T47D (cell line): ENCODE measurements around the gene AQP5.
A peak's percentile ranks its signal among the peaks of the same experiment; 100 is the strongest.

ENCODE experiments used
- DNase-seq, 2 experiments: peaks; one replicate each; pipeline versions ENCODE4 v3.0.0 to v3.0.0-alpha.2; 2011 to 2012; ENCODE audit warnings: low read depth in 1 of 2, low spot score in 1 of 2
- JUND ChIP-seq: IDR thresholded peaks from 2 replicates; pipeline ENCODE4 v1.6.1; 2012; ENCODE audit warnings: low read depth
- in situ Hi-C: cut with HindIII; loops from 2 replicates; pipeline ENCODE4 v1.10.0; 2016; ENCODE audit warnings: low sequenced_read_pairs, low pct_unique_long_range_greater_than_20kb

The AQP5 gene

DNA sequence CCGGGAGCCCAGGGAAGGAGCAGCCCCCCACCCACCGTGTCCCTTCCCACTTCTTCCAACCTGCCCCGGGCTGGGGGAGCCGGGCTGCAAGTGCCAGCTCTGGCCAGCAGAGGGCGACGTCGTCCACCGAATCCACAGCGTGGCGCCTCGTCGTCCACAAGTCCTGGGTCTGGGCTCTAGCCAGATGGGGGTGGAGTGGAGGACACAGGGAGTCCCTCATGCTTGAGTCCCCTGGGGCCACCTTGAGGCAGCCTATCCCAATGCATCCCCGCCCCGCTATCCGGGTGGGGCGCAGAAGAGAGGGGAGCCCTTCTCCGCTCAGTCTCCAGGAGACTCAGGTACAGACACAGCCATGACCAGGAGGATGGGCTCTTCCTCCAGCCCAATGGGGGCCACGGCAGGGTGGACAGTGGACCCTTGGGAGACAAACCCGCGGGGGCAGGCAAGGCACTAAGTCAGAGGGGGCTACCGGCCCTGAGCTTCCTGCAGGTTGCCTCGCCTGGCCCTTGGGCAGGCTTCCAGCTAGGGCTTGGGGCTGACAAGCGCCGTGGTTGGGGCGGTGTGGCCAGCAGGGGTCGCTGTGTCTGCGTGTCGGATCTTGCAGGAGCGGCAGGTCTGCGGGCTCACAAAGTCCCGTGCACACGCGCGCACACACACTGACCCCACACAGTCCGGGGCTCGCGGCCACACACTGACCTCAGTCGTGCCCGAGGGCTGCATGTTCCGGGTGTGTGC lies 5.5 kb downstream of the AQP5 start:
- TF ChIP-seq JUND, result no peak
- in situ Hi-C loops, result no loop called here
- DNase-seq, result peak; percentile 95 to 99

DNA sequence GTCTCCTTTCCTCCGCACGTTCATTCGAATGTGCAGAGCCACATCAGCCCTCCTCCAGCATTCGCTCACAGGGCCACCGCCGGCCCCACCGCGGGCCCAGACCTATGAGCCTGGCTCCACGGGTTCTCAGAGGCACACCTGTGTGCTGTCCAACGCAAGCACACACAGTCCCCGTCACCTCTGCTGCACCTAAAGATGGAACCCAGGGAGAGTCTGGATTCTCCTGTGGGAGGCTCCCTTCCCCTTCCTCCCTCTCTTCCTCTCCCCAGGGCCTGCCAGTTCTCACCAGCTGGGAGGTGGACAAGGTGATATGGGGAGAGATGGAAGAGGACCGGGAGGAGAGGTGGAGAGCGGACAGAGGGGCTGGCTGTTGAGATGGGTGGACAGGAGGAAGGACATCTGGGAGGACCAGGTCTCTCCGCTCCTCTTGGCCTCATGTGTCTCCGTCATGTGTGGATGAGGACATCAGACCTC lies 6.1 kb downstream of the AQP5 start:
- no peak for DNase-seq
- in situ Hi-C loops, result no loop called here
- TF ChIP-seq JUND, result no peak

DNA sequence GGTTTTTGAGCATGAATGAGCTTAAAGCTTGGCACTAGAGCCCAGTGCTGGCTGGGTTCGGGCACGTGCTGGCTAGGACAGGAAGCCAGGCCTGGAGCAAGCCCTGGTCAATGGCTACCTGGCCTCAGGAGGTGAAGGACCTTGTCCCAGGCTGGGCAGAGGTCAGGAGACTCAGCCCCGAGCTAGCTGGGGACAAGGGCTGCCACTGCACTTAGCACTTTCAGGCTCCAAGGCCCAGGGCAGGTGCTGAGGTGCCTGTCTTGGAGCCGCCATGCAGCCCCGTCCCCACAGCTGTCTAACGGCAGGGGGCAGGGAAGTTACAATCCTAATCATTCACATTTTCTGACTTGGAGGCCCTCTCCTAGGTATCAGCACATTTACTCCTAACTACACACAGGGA lies 6.8 kb downstream of the AQP5 start:
- in situ Hi-C loops, result no loop called here
- TF ChIP-seq JUND, result no peak

DNA sequence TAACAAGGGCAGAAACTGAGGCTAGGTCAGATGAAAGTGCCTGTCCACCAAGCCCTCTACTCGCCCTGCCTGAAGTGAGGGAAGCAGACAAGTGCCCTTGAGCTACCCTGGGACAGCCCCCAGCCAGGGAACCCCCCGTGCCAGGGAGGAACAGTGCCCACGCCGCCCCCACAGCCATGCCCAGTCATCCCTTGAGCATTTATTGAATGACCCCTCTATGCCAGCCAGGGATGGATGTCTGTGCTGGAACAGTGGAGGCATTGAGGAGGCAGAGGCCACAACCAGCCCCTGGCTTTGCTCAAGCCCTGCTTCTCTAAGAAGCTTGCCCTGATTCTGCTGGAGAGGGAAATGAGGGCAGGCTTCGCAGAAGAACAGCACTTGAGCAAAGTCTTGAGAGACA lies 7.4 kb downstream of the AQP5 start:
- DNase-seq, result no peak
- in situ Hi-C loops, result no loop called here
- TF ChIP-seq JUND, result no peak

More for the DNA sequence above, 6.8 kb downstream of the AQP5 start:
- DNase-seq, result no peak

DNA sequence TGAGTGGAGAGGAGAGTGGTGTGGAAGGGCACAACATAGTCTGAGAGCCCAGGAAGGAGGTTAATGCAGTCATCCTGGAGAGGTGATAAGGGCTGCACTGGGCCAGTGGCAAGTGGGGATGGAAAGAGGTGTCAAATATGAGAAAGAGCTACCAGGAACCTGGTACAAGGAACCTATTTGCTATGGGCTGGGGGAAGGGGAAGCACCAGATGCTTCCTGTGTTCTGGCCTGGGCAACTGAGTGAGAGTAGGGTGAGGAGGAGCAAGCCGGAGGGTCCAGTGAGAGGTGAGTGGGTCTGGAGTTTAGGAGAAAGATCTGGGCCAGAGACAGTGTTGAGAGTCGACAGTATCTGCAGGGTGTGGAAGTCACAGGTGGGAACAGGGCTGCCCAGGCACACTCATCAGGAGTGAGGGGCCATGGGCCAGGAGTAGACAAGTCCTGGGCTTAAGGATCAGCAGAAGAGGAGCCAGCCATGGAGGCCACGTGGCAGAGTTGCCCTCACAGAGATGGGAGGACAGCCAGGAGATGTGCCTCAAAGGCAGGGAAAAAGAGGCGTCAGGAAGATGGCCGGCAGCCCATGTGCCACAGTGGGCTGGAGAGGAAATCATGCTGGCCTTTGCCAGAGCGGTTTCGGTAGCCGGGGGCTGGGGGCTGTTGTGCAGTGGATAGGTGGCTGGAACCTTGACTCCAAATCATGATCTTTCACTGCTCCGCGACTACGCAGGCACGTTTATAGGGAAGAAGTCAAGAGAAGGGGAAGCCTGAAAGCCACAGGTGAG lies 8.2 kb downstream of the AQP5 start:
- TF ChIP-seq JUND, result no peak
- in situ Hi-C loops, result no loop called here

DNA sequence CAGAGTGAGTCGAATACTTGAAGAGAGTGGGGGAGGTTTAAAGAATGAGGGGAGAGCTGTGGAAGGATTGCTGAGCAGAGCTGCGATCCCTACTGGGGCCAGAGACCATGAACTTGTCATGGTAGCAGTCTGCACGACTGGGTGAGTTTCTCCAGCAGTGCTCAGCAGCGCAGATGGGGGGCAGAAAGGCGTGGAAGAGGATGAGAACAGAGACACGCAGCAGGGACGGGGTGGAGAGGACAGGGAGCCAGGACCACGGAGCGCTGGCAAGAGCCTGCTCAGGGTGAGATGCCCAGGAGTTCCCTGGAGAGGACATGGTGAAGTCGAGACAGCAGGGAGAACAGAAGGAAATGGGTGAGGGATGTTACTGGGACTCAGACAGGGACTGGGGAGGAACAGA lies 9.0 kb downstream of the AQP5 start:
- in situ Hi-C loops, result no loop called here

More for the DNA sequence above, 8.2 kb downstream of the AQP5 start:
- DNase-seq, result no peak

DNA sequence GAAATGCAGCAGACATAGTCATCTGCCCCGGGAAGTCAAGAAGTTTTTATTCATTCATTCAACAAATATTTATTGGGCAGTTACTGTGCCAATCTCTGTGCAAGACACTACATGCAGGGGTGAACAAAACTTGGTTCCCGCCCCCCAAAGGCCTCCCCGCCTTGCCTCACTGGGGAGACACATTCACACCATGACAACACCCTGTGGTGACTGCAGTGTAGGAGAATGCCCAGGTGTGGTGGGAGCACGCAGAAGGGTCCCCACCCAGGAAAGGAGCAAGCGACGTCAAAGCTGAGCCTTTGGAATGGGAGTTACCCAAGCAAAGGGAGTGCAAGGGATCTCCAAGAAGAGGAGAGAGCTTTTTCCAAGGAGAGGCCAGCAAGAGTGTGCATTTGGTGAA lies 9.5 kb downstream of the AQP5 start:
- in situ Hi-C loops, result no loop called here
- no peak for TF ChIP-seq JUND

More for the DNA sequence above, 9.0 kb downstream of the AQP5 start:
- no peak for TF ChIP-seq JUND
- DNase-seq, result no peak

DNA sequence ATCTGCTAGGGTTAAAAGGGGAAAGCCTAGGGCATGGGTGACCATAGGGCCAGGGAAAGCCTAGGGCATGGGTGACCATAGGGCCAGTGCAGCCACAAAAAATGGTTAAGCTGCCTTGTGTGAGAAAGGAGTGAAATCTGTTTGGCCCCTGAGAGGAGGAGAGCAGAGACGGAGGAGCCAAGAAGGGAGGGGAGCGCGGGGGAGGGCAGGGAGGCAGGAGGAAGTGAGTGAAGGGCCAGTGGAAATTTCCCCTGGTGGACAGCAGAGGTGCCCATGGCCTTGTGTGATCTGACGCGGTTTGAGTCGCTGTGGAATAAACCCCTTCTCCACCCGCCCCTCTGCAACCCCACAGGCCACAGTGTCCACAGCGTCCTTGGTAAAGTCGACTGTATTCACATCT lies 10.5 kb downstream of the AQP5 start:
- in situ Hi-C loops, result no loop called here
- TF ChIP-seq JUND, result no peak
- no peak for DNase-seq

More for the DNA sequence above, 9.5 kb downstream of the AQP5 start:
- no peak for DNase-seq

DNA sequence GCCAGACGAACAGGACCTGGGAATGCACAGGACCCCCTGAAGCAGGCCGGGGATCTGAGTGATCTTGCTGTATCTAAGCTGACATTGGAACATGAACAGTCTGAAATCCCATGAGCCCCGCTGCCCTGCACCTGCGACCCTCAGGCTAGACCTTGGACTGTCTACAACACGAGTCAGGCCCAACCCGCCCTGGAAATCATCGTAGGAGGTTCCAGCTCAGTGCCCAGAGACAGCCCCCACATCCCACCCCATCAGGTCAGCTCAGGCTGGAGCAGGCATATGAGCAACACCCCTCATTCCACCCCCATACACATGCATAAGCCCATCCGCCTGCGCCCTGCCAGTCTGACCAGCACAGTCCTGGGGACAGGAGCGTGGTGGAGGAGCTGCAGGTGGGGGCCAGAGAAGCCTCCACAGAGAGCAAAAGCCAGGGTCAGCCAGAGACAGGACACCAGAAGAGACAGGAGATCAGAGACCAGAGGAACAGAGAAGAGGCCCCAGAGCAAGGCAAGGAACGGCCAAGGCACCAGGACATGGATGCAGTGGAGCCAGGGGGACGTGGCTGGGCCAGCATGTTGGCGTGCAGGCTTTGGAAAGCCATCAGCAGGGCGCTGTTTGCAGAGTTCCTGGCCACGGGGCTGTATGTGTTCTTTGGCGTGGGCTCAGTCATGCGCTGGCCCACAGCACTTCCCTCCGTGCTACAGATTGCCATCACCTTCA lies 11.1 kb downstream of the AQP5 start, which contains the start of gene AQP6:
Gene AQP6 (plus strand): TSS at position 307 of the 720 bp plus-strand sequence. CDS start 227 bp downstream, at position 534.
- in situ Hi-C loops, result no loop called here
- no peak for DNase-seq
- no peak for TF ChIP-seq JUND

DNA sequence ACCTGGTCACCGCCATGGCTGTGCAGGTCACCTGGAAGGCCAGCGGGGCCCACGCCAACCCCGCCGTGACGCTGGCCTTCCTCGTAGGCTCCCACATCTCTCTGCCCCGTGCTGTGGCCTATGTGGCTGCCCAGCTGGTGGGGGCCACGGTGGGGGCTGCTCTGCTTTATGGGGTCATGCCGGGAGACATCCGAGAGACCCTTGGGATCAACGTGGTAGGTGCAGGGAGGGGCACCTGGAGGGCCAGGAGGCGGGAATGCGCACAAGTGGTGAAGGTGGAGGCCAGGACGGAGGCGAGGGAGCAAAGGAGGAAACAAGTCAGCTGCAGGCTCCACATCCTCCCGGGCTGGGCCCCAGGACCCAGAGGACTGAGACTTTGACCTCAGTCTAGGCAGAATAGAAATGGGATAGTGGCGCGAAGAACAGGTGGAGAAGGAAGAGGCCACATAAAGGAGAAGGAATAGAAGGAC lies 11.7 kb downstream of the AQP5 start:
- TF ChIP-seq JUND, result no peak
- in situ Hi-C loops, result no loop called here
- DNase-seq, result no peak

DNA sequence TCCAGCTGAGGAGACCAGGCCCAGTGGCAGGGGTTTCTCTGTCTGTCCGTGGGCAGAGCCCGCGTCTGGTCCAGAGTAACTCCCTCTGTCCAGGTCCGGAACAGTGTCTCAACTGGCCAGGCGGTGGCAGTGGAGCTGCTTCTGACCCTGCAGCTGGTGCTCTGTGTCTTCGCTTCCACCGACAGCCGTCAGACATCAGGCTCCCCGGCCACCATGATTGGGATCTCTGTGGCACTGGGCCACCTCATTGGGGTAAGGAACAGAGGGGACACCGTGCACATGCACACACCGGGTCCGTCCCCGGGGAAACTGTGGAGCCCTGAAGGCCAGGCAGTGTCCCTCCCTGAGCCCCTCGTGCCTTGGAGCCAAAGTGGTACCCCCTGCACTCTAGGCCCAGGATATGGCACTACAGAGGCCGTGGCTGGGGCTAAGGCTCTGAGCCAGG lies 12.6 kb downstream of the AQP5 start:
- peak in 1 of 2 experiments; percentile 81 for DNase-seq
- TF ChIP-seq JUND, result no peak
- in situ Hi-C loops, result no loop called here

DNA sequence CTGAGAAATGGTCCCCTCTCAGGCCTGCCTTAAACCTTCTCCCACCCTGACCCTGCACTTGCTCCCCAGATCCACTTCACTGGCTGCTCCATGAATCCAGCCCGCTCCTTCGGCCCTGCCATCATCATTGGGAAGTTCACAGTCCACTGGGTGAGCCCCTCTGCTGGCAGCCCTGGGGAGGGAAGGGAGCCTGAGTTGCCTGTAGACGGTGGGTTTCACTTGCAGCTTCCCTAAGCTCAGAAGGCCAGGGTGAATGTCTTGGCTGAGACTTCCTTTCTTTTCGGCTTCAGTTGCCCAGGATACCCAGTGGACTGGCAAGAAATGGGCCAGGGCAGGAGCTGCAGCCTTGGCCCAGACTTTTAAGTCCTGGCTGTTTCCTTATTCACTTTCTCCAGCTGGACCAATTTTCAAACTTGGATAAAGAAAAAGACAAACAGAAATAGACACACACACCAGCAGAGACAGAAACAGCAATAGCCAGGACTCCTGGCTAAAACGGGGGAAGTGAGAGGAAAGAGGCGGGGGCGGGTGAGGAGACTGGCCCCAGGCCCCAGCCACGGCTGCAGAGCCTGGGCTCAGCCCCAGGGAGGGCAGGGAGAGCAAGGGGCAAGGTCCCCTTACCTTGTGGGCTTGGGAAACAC lies 13.1 kb downstream of the AQP5 start:
- TF ChIP-seq JUND, result no peak
- DNase-seq, result no peak
- in situ Hi-C loops, result no loop called here
